ENCODE results near the gene CIB1.

Gene CIB1

DNA sequence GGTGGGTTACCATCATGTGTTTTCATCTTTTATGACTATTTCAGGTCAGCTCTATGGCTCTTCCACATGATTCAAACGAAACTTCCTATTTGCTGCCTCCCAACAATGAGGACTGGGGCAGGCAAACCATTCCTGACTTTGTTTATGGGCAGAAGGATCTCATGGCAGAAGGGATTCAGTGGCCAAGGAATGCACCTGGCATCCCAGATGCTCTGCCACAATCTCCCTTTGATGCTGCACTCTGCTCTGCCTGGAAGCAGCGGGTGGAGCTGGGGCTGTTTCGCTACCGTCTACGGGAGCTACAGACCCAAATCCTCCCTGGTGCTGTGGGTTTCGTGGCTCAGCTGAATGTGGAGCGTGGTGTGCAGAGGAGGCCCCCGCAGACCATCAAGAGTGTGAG, 7.1 kb upstream of the CIB1 start:
- DNase-seq (ENCODE audit: low read depth): no peak

DNA sequence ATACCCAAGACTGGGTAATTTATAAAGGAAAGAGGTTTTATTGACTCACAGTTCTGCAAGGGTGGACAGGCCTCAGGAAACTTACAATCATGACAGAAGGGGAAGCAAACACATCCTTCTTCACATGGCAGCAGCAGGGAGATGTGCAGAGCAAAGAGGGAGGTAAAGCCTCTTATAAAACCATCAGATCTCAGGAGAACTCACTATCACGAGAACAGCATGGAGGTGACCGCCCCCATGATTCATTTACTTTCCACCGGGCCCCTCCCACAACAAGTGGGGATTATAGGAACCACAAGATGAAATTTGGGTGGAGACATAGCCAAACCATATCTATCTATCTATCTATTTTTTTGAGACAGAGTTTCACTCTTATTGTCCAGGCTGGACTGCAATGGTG, 5.6 kb upstream of the CIB1 start:
- no peak for DNase-seq (ENCODE audit: low read depth)

DNA sequence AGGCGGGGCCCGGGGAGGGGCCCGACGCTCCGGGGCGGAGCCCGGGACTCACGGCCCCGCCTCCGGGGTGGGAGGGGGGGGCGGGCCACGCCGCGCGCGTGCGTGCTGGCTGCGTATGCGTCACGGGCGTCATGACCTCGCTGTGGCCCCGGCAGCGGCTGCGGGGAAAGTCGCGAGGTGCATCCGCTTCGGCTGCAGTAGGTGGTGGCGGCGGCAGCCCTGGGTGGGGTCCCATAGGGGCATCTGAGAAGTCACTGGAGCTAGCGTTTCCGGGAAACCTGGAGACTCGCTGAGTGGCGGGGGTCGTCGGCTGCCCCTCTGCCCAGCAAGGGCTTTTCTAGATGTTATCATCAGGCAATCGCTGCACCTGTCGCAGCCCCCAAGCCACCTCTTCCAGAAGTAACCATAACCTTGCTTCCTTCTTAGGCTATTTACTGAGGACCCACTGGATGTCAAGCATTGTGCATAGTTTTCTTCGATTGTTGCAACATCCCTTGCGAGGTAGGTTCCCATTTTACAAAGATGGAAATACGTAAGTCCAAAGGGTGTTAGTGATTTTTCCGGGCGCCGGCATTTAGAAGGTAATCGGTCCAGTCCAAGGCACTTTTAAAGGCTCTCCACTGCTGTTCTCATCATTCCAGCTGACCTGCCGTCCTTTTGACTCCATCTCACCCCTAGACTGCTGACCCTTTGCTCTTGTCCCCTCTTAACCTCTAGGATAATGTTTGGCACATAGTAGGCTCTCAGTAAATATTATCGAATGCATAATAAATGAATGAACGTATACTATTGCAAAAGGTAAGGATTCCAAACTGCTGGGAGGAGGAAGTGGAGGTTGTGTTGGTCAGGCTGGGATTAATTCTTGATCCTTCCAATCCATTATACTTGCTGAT, 601 bp upstream of the CIB1 start, which contains the start of gene GDPGP1:
Gene GDPGP1, plus strand, starts transcription at position 114 of the 893 bp plus-strand sequence. CDS start 6,700 bp downstream, outside the sequence.
- no peak for DNase-seq (ENCODE audit: low read depth)

DNA sequence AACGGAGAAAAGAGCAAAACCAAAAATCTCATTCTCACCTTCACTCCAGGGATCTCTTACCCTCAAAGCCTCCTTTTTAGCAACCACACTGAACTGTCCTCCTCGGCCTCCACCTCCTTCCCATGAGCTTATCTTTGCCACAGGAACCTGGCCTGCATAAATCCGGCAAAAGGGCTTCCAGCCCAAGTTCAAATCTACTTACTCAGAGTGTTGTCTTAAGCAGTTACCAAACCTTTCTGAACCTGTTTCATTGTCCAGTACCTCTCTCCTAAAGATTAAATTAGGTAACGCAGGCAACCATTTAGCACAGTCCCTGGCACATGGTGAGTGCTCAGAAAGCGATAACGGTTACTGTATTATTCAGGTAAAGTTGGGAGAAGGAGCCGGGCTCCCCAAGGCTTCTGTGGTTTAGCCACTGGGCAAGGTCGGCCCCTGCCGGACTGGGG, 777 bp downstream of the CIB1 start:
- no peak for DNase-seq (ENCODE audit: low read depth)

DNA sequence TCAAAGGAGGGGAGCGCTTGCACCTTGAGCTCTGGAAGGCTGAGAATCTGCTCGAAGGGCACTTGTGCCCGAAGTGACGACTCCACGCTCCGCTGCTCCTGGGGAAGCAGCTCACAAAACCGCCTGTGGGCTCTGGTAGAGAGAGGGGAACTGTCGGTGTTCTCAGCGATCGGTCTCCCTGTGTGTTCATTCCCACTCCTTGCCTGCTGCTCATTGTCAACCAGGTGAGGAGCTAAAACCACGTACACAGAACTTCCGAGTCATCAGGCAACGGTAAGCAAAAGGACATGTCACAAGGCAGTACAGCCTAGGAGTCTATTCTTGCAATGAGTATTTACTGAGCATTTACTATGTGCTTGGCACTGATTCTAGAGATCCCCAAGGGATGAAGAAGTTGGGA, 1.5 kb downstream of the CIB1 start:
- no peak for DNase-seq (ENCODE audit: low read depth)

DNA sequence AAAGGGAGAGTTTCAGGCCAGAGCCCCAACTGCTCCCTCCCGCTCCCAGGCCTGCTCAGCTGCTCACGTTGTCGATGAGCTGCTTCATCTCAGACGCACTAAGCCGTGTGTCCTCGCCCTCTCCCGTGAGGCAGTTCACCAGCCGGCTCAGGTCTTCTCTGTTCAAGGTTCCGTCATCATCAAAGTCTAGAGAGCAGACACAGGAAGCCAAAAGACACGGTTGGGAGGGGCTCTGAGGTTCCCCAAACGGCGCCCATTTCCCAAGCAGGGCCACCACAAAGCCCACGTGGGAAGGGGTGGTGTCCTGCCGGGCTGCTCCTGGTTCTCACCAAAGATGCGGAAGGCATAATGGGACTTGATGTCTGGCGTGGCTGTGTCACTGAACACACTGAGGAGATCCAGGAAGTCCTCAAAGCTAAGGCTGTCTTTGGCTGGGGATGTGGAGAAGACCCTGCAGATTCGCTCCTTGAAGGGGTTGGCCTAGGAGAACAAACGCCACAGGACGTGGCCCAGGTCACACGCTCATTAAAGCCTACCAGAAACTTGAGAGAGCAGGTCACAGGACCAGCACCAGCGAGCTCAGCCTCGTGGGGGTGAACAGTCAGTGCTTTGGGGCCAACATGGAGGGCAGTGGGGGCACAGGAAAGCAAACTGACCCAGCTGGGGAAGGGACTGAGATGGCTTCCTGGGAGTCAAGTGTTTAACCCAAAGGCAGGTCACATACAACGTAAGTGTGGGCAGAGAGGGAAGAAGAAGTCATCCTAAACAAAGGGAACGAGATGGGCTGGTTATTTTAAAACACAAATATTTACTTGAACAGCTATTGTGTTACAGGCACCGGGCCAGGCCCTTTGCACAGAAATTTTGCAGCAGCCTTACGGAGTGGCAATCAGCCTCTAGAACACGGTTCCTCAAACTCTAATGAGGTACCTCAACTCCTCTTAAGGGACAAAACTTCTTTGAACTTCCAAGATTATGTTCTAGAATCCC, 2.4 kb downstream of the CIB1 start:
- DNase-seq (ENCODE audit: low read depth): peak; percentile 82

DNA sequence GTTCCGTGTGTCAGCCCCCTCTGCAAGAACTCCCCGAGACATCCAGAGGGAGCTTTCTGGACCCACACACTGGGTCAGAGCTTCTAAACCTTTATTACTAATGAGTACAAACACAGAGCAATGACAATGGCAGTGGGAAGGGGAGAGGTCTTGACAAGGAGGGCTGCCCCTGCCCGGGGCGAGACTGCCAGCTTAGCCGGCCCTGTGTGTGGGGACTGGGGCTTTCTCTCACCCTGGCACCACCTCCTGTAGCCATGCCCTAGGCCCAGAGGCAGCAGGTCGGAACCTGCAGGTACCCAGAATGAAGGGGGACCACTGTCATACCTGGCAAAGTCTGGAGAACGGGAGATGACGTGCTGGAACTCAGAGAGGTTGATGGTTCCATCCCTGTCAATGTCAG, 3.1 kb downstream of the CIB1 start:
- no peak for DNase-seq (ENCODE audit: low read depth)

DNA sequence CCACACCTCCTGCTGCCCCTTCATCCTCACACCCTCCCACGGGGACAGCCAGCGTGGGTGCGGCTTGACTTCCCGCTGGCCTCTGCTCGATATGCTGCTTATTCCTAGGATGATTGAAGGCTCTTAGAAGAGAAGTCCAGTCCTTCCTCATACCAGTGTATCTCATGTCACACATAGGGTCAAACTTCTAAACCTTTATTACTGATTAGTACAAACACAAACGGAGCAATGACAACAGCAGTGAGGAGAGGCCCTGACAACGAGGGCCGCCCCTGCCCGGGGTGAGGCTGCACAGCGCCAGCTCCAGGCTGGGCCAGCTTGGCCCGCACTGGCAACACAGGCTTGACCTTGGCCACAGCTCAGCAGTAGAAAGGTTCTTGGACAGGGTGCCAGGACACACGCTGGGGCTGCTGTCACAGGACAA, 3.7 kb downstream of the CIB1 start:
- DNase-seq (ENCODE audit: low read depth): no peak

DNA sequence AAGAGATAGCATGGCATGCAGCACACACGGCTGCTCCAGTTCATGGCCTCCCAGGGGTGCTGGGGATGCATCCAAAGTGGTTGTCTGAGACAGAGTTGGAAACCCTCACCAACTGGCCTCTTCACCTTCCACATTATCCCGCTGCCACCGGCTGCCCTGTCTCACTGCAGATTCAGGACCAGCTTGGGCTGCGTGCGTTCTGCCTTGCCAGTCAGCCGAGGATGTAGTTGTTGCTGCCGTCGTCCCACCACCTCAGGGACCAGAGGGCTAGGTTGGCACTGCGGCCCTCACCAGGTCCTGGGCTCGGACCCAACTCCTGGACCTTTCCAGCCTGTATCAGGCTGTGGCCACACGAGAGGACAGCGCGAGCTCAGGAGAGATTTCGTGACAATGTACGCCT, 4.8 kb downstream of the CIB1 start:
- DNase-seq (ENCODE audit: low read depth): no peak

DNA sequence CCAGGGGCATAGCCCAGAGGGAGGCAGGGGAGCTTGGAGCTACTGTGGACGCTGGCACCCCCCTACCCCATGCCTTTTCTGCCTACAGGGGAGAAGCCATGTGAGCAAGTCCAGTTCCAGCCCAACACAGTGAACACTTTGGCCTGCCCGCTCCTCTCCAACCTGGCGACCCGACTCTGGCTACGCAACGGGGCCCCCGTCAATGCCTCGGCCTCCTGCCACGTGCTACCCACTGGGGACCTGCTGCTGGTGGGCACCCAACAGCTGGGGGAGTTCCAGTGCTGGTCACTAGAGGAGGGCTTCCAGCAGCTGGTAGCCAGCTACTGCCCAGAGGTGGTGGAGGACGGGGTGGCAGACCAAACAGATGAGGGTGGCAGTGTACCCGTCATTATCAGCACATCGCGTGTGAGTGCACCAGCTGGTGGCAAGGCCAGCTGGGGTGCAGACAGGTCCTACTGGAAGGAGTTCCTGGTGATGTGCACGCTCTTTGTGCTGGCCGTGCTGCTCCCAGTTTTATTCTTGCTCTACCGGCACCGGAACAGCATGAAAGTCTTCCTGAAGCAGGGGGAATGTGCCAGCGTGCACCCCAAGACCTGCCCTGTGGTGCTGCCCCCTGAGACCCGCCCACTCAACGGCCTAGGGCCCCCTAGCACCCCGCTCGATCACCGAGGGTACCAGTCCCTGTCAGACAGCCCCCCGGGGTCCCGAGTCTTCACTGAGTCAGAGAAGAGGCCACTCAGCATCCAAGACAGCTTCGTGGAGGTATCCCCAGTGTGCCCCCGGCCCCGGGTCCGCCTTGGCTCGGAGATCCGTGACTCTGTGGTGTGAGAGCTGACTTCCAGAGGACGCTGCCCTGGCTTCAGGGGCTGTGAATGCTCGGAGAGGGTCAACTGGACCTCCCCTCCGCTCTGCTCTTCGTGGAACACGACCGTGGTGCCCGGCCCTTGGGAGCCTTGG, 5.6 kb downstream of the CIB1 start:
- DNase-seq (ENCODE audit: low read depth): no peak

DNA sequence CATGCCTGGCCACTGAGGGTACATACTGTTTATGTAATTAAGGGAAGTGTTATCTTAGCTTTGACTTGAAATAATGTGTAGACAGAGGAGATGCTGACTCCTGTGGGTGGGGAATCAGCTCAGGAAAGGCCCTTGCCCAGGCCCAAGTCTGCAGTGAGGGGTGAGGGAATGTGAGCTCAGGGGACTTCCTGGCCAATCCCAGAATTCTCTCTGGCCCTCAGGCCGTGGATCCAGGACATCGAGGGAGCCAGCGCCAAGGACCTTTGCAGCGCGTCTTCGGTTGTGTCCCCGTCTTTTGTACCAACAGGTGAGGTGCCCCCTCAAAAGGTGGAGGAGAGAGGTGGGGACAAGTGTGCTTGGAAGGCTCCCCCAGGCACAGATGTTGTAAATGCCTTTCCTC, 6.4 kb downstream of the CIB1 start:
- no peak for DNase-seq (ENCODE audit: low read depth)

DNA sequence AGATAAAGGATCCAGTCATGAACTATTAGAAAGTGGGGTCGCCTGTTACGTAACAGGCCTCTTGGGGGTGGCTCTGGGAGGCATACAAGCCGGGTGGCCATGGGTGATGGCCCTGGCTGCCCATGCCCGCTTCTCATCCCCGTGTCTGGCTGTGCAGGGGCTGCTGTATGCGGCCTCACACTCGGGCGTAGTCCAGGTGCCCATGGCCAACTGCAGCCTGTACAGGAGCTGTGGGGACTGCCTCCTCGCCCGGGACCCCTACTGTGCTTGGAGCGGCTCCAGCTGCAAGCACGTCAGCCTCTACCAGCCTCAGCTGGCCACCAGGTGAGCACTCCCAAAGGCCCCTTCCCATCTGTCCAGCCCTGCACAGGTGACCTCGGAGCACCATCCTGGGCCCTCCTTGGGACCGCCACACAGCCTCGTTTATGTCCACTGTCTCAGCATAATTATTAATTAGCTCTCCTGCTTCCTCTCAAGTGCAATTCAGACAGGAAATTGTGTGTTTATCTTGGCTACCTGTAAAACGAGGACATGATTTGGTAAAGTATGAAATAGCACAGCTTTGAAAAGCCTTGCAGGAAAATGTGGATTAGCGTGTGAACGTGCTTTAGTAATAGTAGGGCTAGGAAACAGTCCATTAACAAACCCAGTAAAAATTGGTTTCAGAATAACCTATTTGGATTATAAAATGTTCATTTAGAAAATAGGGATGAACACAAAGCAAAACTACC, 8.1 kb downstream of the CIB1 start:
- no peak for DNase-seq (ENCODE audit: low read depth)

DNA sequence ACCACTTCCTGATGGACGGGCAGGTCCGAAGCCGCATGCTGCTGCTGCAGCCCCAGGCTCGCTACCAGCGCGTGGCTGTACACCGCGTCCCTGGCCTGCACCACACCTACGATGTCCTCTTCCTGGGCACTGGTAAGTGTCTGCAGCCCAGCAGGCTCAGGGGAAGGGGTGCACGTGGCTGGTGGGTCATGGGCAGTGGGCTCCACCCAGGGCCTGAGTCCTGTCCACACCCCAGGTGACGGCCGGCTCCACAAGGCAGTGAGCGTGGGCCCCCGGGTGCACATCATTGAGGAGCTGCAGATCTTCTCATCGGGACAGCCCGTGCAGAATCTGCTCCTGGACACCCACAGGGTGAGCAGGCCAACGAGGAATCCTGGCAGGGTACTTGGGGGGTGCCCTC, 8.7 kb downstream of the CIB1 start:
- no peak for DNase-seq (ENCODE audit: low read depth)

DNA sequence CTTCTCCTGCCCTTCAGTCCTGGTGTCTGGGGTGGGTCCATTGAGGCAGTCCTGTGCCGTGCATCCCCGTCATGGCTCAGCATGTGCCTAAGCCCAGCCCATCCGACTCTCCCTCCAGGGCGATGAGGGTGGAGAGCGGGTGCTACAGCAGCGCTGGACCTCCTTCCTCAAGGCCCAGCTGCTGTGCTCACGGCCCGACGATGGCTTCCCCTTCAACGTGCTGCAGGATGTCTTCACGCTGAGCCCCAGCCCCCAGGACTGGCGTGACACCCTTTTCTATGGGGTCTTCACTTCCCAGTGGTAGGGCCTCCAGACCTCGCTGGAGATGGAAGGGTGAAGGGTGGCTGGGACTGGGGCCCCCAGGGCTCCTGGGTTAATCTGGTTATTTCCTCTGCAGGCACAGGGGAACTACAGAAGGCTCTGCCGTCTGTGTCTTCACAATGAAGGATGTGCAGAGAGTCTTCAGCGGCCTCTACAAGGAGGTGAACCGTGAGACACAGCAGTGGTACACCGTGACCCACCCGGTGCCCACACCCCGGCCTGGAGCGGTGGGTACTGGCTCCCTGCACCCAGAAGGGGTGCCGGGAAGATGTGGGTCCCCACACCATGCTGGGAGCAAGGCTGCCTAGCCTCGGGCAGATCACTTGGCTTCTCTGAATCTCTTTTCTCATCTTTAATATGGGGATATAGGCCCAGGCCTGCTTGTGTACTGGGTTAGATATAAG, 10.1 kb downstream of the CIB1 start:
- no peak for DNase-seq (ENCODE audit: low read depth)

DNA sequence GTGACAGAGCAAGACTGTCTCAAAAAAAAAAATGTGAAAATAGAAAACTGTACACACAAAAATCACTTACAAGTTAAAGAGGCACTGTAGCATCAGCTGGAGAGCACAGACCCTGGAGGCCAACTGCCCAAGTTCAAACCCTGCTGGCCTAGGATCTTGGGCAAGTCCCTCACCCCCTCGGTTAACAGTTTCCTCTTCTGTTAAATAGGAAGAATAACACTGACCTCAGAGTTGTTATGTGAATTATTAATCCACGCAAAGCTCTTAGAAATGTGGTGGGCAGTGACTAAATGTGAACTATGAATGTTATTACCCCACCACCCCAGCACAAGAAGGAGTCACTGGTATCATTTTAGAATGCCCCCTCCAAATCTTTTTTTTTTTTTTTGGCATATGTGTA, 11.2 kb downstream of the CIB1 start:
- DNase-seq (ENCODE audit: low read depth): no peak

DNA sequence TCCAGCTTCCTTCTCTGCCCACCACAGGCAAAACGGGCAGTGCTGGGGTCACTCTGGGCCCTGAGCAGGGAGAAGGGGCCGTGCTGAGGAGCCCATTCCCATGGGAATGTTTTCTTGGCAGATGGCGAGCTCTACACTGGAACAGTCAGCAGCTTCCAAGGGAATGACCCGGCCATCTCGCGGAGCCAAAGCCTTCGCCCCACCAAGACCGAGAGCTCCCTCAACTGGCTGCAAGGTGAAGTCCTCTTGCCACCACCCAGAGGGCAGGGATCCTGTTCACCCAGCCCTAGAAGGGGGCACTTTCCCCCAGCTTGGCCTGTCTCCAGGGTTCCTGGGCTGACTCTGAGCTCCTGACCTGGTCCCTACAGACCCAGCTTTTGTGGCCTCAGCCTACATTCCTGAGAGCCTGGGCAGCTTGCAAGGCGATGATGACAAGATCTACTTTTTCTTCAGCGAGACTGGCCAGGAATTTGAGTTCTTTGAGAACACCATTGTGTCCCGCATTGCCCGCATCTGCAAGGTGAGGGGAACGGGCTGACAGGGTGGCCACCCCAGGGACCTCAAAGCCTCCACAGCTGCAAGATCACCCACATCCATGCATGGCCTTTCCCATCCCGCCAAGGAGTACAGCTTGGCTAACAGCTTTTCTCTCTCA, 12.4 kb downstream of the CIB1 start:
- no peak for DNase-seq (ENCODE audit: low read depth)

DNA sequence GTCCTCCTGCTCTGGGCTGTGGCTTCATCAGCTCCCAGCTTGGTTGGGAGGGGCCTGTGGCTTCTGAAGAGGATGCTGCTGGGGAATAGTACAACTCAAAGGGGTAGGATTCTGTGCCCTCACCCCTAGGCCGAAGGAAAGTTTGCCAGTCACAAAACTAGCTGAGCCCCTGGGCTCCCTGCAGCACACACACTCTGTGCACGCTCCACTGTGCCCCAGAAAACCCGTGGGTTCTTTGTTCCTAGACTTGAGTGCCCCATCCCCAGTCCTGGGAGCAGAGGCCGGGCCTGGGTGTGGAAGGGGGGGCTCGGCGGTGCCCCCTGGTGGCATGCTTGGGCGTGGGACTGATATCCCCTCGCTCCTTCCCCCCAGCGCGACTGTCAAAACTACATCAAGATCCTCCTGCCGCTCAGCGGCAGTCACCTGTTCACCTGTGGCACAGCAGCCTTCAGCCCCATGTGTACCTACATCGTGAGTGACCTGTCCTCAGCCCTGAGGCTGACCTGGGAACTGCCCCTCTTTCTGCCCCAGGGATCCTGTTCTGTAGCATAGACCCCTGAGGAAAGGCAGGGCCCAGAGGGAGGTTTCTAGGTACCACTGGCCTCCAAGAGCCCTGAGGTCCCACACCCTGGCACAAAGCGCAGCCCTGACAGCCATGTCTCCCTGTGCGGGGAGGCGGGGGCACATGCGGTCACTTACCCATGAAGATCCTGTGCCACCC, 14.2 kb downstream of the CIB1 start:
- DNase-seq (ENCODE audit: low read depth): no peak

DNA sequence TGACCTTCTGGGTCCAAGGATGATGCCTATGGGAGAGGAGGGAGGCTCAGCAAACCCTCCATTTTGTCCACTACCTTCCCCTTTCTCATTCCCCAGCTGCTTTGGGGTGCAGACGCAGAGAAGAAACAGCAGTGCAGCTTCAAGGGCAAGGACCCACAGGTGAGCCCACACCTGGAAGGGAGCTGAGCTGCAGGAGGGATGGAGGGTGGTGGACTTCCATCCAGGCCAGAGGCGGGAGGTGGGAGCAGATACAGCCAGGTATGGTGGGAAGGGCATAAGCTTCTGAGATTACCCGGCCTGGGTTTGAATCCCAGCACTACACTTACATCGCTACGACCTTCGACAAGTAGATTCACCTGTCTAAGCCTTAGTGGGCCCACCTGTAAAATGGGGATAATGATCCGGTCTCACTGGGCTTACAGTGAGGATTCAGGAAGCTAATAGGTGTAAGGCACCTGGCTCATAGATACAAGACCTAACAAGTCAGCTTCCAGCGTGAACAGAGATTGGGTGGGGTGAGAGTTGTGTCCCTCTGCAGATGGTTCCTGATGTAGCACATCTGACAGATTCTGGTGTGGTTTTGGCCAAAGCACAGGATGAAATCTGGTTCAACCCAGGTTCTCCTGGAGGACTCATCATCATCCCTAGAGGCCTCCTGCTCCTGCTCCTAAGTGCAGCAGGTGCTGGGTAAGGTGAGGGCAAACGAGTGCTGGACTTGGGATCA, 15.9 kb downstream of the CIB1 start:
- DNase-seq (ENCODE audit: low read depth): no peak
